ENCODE data around the gene NPY4R2.
"Not testable (repeated sequence)": the region's sequence is repeated elsewhere in the genome, so short reads cannot be mapped to it uniquely, and the experiment has no call there.

DNA sequence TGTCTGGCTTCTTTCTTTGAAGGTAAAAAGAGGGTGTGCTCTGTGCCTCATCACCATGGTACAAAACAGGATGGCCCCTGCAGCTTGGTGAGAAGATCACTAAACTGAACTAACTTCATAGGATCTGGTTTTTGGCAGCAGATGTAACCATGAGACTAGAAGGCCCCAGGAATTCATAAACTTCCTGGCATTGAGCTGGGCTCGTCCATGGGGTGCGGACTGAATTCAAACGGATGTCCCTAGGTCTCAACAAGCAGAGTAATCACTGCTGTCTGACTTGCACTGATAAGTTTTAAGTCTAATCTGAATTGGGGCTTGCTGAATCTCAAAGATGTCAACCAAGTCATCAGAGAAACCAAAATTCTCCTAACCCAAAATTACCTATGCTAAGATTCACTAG, 33.5 kb upstream of the NPY4R2 start:
- TF ChIP-seq LEF1 (IDR thresholded peaks at IDR 0.05); SMAD2 (IDR thresholded peaks at IDR 0.05; ENCODE audit: low read depth, low read length); BDP1 (IDR thresholded peaks at IDR 0.05; ENCODE audit: insufficient read depth, insufficient read length); ZNF134 (CRISPR knock-in tag; conservative IDR thresholded peaks at IDR 0.05); EZH2 (IDR thresholded peaks at IDR 0.05; ENCODE audit: borderline replicate concordance, low read depth, low read length); MYBL2 (IDR thresholded peaks at IDR 0.05; ENCODE audit: low read depth); MYBL2 (CRISPR knock-in tag; IDR thresholded peaks at IDR 0.05; ENCODE audit: borderline replicate concordance); POLR2A (conservative IDR thresholded peaks at IDR 0.05); SMAD4 (CRISPR knock-in tag; conservative IDR thresholded peaks at IDR 0.05): not testable (repeated sequence)
- TF ChIP-seq, protein P1, sequence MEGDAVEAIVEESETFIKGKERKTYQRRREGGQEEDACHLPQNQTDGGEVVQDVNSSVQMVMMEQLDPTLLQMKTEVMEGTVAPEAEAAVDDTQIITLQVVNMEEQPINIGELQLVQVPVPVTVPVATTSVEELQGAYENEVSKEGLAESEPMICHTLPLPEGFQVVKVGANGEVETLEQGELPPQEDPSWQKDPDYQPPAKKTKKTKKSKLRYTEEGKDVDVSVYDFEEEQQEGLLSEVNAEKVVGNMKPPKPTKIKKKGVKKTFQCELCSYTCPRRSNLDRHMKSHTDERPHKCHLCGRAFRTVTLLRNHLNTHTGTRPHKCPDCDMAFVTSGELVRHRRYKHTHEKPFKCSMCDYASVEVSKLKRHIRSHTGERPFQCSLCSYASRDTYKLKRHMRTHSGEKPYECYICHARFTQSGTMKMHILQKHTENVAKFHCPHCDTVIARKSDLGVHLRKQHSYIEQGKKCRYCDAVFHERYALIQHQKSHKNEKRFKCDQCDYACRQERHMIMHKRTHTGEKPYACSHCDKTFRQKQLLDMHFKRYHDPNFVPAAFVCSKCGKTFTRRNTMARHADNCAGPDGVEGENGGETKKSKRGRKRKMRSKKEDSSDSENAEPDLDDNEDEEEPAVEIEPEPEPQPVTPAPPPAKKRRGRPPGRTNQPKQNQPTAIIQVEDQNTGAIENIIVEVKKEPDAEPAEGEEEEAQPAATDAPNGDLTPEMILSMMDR (IDR thresholded peaks at IDR 0.05 in 2 of 3, conservative IDR thresholded peaks at IDR 0.05 in 1 of 3; ENCODE audit: insufficient read depth in 2 of 3, low read depth in 1 of 3, low read length in 3 of 3): not testable (repeated sequence)
- TF ChIP-seq, protein P2, sequence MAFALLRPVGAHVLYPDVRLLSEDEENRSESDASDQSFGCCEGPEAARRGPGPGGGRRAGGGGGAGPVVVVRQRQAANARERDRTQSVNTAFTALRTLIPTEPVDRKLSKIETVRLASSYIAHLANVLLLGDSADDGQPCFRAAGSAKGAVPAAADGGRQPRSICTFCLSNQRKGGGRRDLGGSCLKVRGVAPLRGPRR (CRISPR knock-in tag; IDR thresholded peaks at IDR 0.05): not testable (repeated sequence)
